Spleen (tissue), 13 donors: ENCODE results near the gene NUDT1. TPM values are rescaled to one million over a fixed set of nuclear protein-coding genes. Genes with fewer than 3 reads are reported as not detected.

Source experiments
- DNase-seq: peaks from one replicate; pipeline ENCODE4 v3.0.0-alpha.2; 2020
- H3K27ac ChIP-seq, 8 donors: fragments of 200-600 bp; sonication (generic) in 7 of 8; 1 replicate in 4 of 8; 2 replicates in 4 of 8; pipeline versions ENCODE4 v1.5.0 to v1.8.0; 2016 to 2021; ENCODE audit warnings: inconsistent platforms in 4 of 8, mild to moderate bottlenecking in 4 of 8, moderate library complexity in 1 of 8
- H3K27me3 ChIP-seq, 7 donors: fragments of 200-600 bp; sonication (generic) in 6 of 7; replicated peaks in 1 of 7; 1 replicate in 4 of 7; 2 replicates in 3 of 7; pipeline versions ENCODE4 v1.5.0 to v1.8.0; 2016 to 2021; ENCODE audit warnings: inconsistent platforms in 3 of 7, mild to moderate bottlenecking in 1 of 7
- H3K36me3 ChIP-seq, 6 donors: fragments of 200-600 bp; sonication (generic) in 5 of 6; 1 replicate in 4 of 6; 2 replicates in 2 of 6; pipeline versions ENCODE4 v1.5.0 to v1.8.0; 2016 to 2021; ENCODE audit warnings: inconsistent platforms in 2 of 6
- H3K4me1 ChIP-seq, 6 donors: fragments of 200-600 bp; sonication (generic) in 5 of 6; 1 replicate in 3 of 6; 2 replicates in 3 of 6; pipeline versions ENCODE4 v1.5.0 to v1.8.0; 2016 to 2021; ENCODE audit warnings: inconsistent platforms in 3 of 6
- H3K4me3 ChIP-seq, 8 donors: fragments of 200-600 bp; sonication (generic) in 7 of 8; 1 replicate in 4 of 8; 2 replicates in 4 of 8; pipeline versions ENCODE4 v1.5.0 to v1.8.0; 2016 to 2021; ENCODE audit warnings: inconsistent platforms in 4 of 8, mild to moderate bottlenecking in 4 of 8, moderate library complexity in 2 of 8
- H3K9me3 ChIP-seq, 8 donors: fragments of 200-600 bp; sonication (generic) in 7 of 8; 1 replicate in 4 of 8; 2 replicates in 4 of 8; pipeline versions ENCODE4 v1.5.0 to v1.8.0; 2016 to 2021; ENCODE audit warnings: inconsistent platforms in 4 of 8
- CTCF ChIP-seq, 11 experiments: fragments of 200-600 bp in 7 of 11; fragments of 450-650 bp in 4 of 11; sonication (generic) in 4 of 11; IDR thresholded peaks in 8 of 11; conservative IDR thresholded peaks in 3 of 11; 1 replicate in 7 of 11; 2 replicates in 4 of 11; pipeline versions ENCODE4 v1.4.0 to v1.8.0; 2016 to 2021; ENCODE audit warnings: antibody characterized with exemption in 11 of 11, inconsistent platforms in 4 of 11, mild to moderate bottlenecking in 1 of 11
- POLR2A ChIP-seq, 3 donors: fragments of 450-650 bp; IDR thresholded peaks; one replicate each; pipeline ENCODE4 v1.5.1; 2017; ENCODE audit warnings: antibody characterized with exemption in 3 of 3, mild to moderate bottlenecking in 1 of 3
- POLR2AphosphoS5 ChIP-seq, 3 donors: sonication (generic); formaldehyde crosslinking; IDR thresholded peaks; one replicate each; pipeline ENCODE4 v1.5.1; 2017; ENCODE audit warnings: antibody characterized with exemption in 3 of 3
- WGBS, 5 donors: extraction: QIAGEN DNeasy Blood & Tissue Kit in 3 of 5; methylation state at CpG; one replicate each; pipeline versions ENCODE4 v1.1.5 to v1.1.7; 2013 to 2018; 5-methylcytosine and 5-hydroxymethylcytosine counted together
- intact Hi-C: fragments of 100-400 bp; cut with DNase I; formaldehyde crosslinking; loops from one replicate; pipeline ENCODE4 v1.15.0; 2023; ENCODE audit warnings: low total_unique reads
- long read RNA-seq, 2 donors: transcript quantifications; one replicate each; lab custom pipeline, GENCODE V29; 2026
- polyA plus RNA-seq, 3 donors: library from polyadenylated mRNA; stranded (reverse); fragments of 200-250 nt; gene quantifications; one replicate each; pipeline ENCODE4 v1.2.1, GENCODE V29; 2013
- total RNA-seq, 7 donors: library from RNA; depleted of rRNA in 3 of 7; stranded (reverse); fragments of >200 nt in 3 of 7; fragmentation: NEBNext Ultra II Directional in 4 of 7; extraction: Animal tissue kit (Norgen Biotek cat#: 25700) in 4 of 7; gene quantifications; one replicate each; pipeline versions ENCODE4 v1.1.0 to v1.2.1, GENCODE V29; 2016 to 2021
- donor health status: healthy with polysubstance abuse.
- donor health status: DM: no; HTN: no; CAD: no; lungs with moderate emphysema.
- donor health status: DM: no; HTN: no; CAD: no.
- donor health status: Bipolar disorder and iron deficiency.
- donor health status: healthy.
- donor health status: DM: no; HTN: no; CAD: no.
- donor health status: DM: yes; HTN: yes; CAD: no.

The NUDT1 gene
- total RNA-seq (10 to 100 TPM; 13.7 to 29.4 (median 20.4) TPM), polyA plus RNA-seq (10 to 100 TPM; 38.2 to 69.3 (median 42.4) TPM)
- long read RNA-seq, donor 1, transcript NUDT1-206 (3 exons, 714 nt) = major isoform, 18 of 29 reads
- long read RNA-seq, donor 1, transcript NUDT1-203 (4 exons, 662 nt) = minor isoform, 9 of 29 reads
- long read RNA-seq, donor 1, partial matches to known transcripts = 0 of 29 reads
- long read RNA-seq, donor 1, other reads (novel, unspliced or antisense) = 0 of 29 reads
- long read RNA-seq, donor 2, transcript NUDT1-206 (3 exons, 714 nt) = major isoform, 7 of 14 reads
- long read RNA-seq, donor 2, transcript NUDT1-203 (4 exons, 662 nt) = minor isoform, 6 of 14 reads
- long read RNA-seq, donor 2, partial matches to known transcripts = 0 of 14 reads
- long read RNA-seq, donor 2, other reads (novel, unspliced or antisense) = 0 of 14 reads

- H3K27ac ChIP-seq = peak within 1 kb of the TSS; percentile 11 to 88 (median 79)
- H3K27me3 ChIP-seq = no peaks in the 10 kb centered on the region
- peak; percentile 94 for DNase-seq
- no peak for TF ChIP-seq CTCF (IDR thresholded peaks at IDR 0.05 in 8 of 11, conservative IDR thresholded peaks at IDR 0.05 in 3 of 11)
- TF ChIP-seq POLR2A (IDR thresholded peaks at IDR 0.05) = peak in 1 of 3 donors; percentile 41
- peak; percentile 91 to 93 (median 91) for TF ChIP-seq POLR2AphosphoS5 (IDR thresholded peaks at IDR 0.05)
- no peaks in the 10 kb centered on the region for H3K9me3 ChIP-seq
- 1% methylated on average over 31 to 81 of the region's 81 CpGs for WGBS, 5 donors
- peaks cover 0 to 34% (median 20%) of the 10 kb centered on the region in 6 donors for H3K36me3 ChIP-seq
- intact Hi-C loops = loop anchor here (5.0 kb wide), 1 partner anchor 110 kb away; the partner anchor contains the start of gene EIF3B
- H3K4me1 ChIP-seq = peaks cover 21 to 98% (median 64%) of the 10 kb centered on the region in 6 donors
- H3K4me3 ChIP-seq = peak within 1 kb of the TSS; percentile 72 to 99 (median 97)
Measured at GRCh38 chr7:2241580-2242540, at the start of gene NUDT1, which contains the start of gene MRM2. Gene NUDT1 (plus strand): TSS chr7:2242226. CDS start chr7:2244575, 2,349 bp downstream. Gene MRM2 (minus strand): TSS chr7:2242205. CDS start chr7:2242169, 36 bp downstream.

GRCh38 chr7:2192831-2193534 lies 49.0 kb upstream of the NUDT1 start:
- Histone ChIP-seq H3K9me3 (peaks cover 0 to 26% (median 19%) of the 10 kb centered on the region in 8 donors), H3K36me3 (peaks cover 0 to 80% (median 13%) of the 10 kb centered on the region in 6 donors), H3K27me3 (no peaks in the 10 kb centered on the region), H3K4me3 (no peak overlapping the region), H3K27ac (no peak overlapping the region), H3K4me1 (no peaks in the 10 kb centered on the region)
- no peak for DNase-seq
- intact Hi-C loops = no loop called here
- no peak for TF ChIP-seq POLR2AphosphoS5 (IDR thresholded peaks at IDR 0.05)
- no peak for TF ChIP-seq CTCF (IDR thresholded peaks at IDR 0.05 in 8 of 11, conservative IDR thresholded peaks at IDR 0.05 in 3 of 11)
- no peak for TF ChIP-seq POLR2A (IDR thresholded peaks at IDR 0.05)
- 89 to 97% (median 96%) methylated on average over 18 of the region's 18 CpGs for WGBS, 5 donors

GRCh38 chr7:2193575-2194305 lies 48.3 kb upstream of the NUDT1 start:
- TF ChIP-seq POLR2AphosphoS5 (IDR thresholded peaks at IDR 0.05) (no peak), CTCF (IDR thresholded peaks at IDR 0.05 in 8 of 11, conservative IDR thresholded peaks at IDR 0.05 in 3 of 11) (no peak), POLR2A (IDR thresholded peaks at IDR 0.05) (no peak)

More at GRCh38 chr7:2193575-2194305, 48.3 kb upstream of the NUDT1 start:
- Histone ChIP-seq H3K9me3 (peaks cover 0 to 22% (median 18%) of the 10 kb centered on the region in 8 donors), H3K4me3 (no peak overlapping the region), H3K36me3 (peaks cover 0 to 87% (median 16%) of the 10 kb centered on the region in 6 donors), H3K27me3 (no peaks in the 10 kb centered on the region), H3K27ac (no peak overlapping the region), H3K4me1 (no peaks in the 10 kb centered on the region)
- 94 to 98% (median 97%) methylated on average over 18 to 19 of the region's 19 CpGs for WGBS, 5 donors
- DNase-seq = peak; percentile 47
- intact Hi-C loops = no loop called here
